GM18868 (cell line): ENCODE measurements around the gene KCNT1.

Source experiments
- ATAC-seq: cut with Tn5 transposase; IDR thresholded peaks from one replicate; pipeline ENCODE4 v1.9.1; 2021; ENCODE audit warnings: mild to moderate bottlenecking, moderate library complexity; ENCODE audit not compliant: unreplicated experiment

The KCNT1 gene

DNA sequence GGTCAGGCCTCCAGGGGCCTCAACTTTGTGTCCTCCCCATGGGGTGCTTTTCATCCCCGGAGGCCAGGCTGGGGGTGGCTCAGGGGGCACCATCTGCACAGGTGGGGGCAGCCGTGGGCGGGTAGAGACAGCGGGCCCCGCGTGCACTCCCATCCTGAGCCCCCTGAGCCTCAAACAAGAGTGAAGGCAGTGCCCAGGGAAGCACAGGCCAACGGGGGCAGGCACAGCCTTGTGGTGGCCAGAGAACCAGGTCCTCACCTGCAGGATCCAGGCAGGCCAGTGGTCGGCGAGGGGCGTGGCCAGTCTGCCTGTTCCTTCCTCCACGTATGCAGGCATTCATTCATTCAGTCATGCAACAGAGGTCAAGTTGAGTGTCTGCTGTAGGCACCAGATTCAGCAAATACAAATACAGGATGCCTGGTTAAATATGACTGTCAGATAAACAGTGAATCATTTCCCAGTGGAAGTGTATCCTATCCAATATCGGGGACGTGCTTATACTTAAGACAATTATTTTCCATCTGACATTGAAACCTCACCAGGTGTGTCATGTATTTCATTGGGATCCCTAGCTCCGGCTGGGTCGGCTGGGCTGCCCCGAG, 22.3 kb downstream of the KCNT1 start:
- no peak for ATAC-seq

- ATAC-seq: no peak
Observed at GRCh38 chr9:135726138-135726853, 24.3 kb downstream of the KCNT1 start.

DNA sequence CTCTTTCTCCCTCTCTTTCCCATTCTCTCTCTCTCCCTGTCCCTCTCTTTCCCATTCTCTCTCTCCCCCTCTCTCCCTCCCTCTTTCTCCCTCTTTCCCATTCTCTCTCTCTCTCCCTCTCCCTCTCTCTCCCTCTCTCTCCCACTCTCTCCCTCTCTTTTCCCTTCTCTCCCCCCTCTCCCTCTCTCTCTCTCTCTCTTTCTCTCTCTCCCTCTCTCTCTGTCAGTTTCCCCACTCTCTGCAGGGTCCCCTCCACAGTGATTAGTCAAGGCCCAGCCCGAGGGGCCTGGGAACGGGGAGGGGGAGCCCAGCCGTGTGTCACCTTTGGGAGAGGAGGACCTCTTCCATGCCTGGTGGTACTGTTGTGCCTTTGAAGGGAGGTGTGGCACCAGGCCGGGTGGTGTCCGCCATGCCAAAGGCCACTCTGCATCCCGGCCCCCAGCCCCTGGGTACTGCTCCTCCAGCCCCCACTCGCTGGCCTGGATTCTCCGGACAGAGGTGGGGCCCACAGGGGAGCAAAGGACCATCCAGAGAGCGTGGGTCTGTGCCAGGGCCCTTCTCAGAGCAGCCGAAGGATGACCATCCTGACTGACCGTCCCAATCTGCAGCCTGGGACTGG, 25.4 kb downstream of the KCNT1 start:
- no peak for ATAC-seq

DNA sequence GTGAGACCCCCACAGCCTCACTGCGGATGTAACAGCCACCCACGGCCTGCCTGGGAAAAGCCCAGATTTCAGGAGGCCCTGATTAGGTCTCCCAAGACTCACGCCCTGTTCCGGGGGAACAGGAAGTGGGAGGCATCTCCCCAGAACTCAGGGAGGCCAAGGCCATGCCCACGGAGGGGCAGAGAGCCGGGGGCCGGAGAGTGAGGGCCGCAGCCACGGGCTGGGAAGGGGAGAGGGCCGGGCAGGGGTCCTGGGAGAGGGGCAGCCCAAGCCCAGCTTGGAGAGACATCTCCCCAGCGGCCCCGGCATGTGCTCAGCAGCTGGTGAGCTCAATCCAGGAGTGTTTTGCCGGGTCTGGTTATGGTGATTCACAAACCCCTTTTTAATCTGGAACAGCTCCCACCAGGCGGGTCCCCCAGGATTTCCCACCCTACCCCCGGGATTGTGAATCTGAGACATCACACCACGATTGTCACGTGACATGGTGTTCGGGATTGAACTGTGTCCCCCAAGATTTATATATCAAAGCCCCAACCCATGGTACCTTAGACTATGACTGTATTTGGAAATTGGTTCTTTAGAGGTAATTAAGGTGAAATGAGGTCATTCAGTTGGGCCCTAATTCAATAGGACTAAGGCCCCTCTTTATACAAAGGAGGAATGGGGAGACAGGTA, 26.6 kb downstream of the KCNT1 start:
- ATAC-seq: no peak

DNA sequence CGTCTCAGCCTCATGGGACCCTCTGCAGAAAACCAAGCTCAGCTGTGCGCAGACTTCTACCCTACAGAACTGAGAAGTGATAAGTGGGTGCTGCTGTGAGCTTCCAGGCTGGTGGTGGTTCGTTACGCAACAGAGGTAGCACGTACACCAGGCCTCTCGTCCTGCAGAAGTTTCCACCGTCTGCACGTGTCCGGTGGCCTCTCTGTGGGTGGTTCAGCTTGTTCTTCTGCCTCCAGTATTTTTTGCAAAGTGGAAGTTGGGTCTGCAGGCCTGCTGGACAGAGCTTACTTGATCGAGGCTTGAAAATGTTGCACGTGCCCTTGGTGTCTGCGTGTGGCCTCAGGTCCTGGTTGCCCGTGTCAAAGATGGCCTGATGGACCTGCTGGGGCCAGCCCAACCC, 27.5 kb downstream of the KCNT1 start:
- ATAC-seq: no peak

GRCh38 chr9:135731454-135731853, 29.5 kb downstream of the KCNT1 start:
- ATAC-seq: no peak

GRCh38 chr9:135732569-135733257, 30.7 kb downstream of the KCNT1 start:
- no peak for ATAC-seq

- no peak for ATAC-seq
Observed at GRCh38 chr9:135734616-135735144, 32.7 kb downstream of the KCNT1 start.

DNA sequence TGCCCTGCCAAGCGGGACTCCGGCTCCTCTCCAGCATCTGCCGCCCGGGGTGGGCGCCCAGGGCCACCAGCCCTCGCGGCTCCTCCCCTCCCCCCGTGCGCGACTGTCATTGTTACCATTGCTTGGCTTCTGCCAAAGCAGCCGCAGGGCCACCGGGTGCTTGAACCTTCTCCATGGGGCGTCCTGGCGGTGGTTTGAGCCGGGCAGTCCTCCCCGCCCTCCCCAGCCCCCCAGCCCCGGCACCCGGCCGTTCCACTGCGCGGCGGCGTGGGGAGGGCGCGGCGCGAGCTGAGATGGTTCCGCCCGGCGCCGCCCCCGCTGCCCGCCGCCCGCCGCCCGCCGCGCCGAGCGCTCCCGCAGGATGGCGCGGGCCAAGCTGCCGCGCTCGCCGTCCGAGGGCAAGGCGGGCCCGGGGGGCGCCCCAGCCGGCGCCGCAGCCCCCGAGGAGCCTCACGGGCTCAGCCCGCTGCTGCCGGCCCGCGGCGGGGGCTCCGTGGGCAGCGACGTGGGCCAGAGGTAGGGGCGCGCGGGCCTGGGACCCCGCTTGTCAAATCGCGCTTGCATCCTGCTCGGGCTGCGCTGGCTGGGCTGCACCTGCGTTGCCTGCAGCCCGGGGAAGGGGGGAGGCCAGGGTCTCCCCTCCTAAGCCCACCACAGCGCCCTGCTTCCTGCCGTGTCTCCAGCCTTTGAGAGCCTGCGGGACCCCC, 34.4 kb downstream of the KCNT1 start:
- no peak for ATAC-seq

DNA sequence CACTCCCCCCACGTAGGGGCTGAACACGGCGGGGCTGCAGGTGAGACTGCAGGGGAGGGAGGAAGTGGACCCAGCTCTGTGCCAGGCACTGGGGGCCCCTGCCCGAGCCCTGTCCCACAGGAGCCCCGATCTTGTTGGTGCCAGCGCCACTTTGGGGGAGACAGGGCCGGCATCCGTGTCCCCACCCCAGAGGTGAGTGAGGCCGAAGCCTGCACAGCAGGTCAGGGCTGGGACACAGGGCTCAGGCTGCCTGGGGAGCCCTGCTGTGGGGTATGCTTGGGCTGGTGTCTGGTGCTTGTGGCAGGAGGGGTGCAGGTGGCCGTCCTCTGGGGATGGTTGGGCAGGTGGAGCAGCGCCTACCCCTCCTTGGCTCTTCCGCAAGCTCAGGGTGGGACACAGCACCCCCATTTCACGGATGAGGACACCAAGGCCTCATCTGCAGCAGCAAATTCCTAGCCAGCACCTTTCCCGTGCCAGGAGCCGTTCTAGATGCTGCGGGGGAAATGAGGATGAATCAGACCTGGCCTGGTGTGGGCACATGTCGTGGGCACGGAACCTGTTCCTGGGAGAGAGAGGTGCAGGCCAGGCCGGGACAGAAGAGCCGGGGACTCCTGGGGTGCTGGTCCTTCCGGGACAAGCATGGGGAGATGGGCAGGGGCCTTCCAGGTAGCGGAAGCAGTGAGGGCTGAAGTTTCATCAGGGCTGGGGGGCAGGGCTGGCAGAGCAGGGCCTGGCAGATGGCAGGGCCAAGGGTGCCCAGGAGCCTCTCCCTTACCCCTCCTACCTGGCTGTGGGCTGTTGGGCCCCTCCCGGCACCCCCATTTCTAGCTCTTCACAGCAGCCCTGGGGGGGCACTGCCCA, 35.2 kb downstream of the KCNT1 start:
- ATAC-seq: no peak

GRCh38 chr9:135737840-135738521, 36.0 kb downstream of the KCNT1 start:
- no peak for ATAC-seq

DNA sequence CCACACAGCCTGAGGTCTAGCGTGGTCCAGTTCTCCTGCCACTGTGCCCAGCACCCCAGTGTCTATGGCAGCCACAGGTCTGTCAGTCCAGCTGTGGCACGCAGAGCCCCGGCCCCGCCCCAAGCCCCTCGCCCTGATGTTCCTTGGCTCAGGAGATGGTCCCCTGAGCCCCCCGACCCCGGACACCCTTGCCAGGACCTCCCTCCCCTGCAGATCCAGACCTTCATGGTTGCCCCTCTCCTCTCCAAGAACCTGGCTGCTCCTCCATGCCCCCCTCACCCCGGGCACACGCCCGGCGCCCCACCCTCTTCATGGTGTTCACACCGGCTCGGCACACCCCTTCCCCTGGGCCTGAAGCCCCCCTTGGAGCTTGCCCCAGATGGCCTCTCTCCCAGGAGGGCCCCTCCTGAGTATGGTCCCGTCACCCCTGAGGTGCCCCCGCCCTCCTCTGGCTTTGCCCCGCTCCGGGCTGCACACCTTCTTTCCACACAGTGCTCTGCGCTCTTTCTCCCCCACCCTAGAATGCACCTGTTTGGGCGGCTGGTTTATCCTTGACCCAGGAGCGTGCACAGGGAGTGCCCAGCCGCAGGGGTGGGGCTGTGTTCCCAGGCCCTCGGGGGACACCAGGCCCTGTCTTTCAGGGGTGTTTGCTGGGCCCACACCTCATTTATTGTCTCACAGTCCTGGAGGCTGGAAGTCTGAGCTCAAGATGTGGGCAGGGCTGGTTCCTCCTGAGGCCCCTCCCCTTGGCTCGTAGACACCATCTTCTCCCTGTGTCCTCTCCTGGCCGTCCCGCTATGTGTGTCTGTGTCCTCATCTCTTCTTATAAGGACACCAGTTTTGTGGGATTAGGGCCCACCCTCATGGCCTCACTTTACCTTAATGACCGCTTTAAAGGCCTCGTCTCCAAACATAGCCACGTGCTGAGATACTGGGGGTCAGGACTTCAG, 37.6 kb downstream of the KCNT1 start:
- no peak for ATAC-seq

DNA sequence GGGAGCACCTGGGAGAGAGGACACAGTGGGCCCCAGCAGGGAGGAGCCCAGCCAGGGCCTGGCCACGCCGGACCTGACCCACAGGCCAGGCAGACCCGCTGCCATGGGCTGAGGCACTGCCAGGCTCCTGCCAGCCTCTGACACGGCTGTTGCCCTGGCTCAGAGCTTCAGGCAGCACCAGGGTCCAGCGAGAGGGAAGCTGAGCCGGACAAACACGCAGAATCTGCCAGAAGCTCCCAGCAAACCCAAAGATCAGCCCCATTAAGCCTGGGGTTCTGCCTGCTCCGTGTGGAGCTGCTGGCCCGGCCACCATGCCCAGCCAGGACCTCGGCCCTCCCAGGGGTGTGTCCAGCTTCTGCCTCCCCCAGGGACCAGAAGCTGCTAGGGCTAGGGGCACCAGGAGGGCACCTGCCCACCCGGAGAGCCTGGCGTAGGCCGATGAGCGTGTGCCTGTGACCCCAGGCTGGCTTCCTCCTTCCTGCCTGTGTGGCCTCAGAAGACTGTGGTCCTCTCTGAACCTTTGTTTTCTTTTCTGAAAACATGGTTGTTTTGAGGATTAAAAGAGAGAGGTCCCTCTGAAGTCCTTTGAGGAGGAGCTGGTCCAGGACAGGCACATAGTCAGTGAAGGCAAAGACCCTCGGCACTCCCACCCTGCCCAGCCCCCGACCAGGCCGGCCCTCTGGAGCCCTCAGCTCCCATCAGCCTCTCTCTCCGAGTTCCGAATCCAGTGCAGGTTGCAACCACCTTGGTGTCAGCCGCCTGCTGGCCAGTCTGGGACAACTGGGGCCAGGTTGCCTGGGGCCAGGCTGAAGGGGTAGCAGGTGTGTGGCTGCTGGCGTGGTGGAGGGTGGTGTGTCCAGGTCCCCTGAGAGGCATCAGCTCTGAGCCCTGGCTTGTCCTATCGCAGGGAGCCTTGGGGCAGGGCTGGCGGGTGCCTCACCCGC, 39.6 kb downstream of the KCNT1 start:
- ATAC-seq: no peak

- ATAC-seq: no peak
Observed at GRCh38 chr9:135743021-135743420, 41.0 kb downstream of the KCNT1 start.

- no peak for ATAC-seq
Observed at GRCh38 chr9:135743546-135744332, 41.8 kb downstream of the KCNT1 start.
